Fibroblast of lung (primary cell): ENCODE measurements around the gene SORCS3. TPM values are rescaled to one million over a fixed set of nuclear protein-coding genes. Genes with fewer than 3 reads are reported as not detected.

Source experiments
- DNase-seq, 2 donors: peaks; one replicate each; pipeline versions ENCODE4 v3.0.0 to v3.0.0-alpha.2; 2010; ENCODE audit warnings: low read depth in 2 of 2
- H2AFZ ChIP-seq: 2 replicates; pipeline ENCODE4 v1.5.1; 2012; ENCODE audit warnings: low read length, control low read depth, inconsistent platforms
- H3K27ac ChIP-seq: 2 replicates; pipeline ENCODE4 v1.5.1; 2011; ENCODE audit warnings: low read length, control low read depth; ENCODE audit not compliant: insufficient read depth
- H3K27me3 ChIP-seq: 2 replicates; pipeline ENCODE4 v1.5.1; 2011; ENCODE audit warnings: mild to moderate bottlenecking, low read length; ENCODE audit not compliant: control insufficient read depth, insufficient read depth
- H3K36me3 ChIP-seq: 2 replicates; pipeline ENCODE4 v1.5.1; 2011; ENCODE audit warnings: low read length; ENCODE audit not compliant: control insufficient read depth, insufficient read depth
- H3K4me1 ChIP-seq: 2 replicates; pipeline ENCODE4 v1.5.1; 2011; ENCODE audit warnings: low read length; ENCODE audit not compliant: control insufficient read depth, insufficient read depth; ENCODE audit errors: extremely low read depth
- H3K4me2 ChIP-seq: 2 replicates; pipeline ENCODE4 v1.5.1; 2011; ENCODE audit warnings: low read length, control low read depth; ENCODE audit not compliant: insufficient read depth; ENCODE audit errors: extremely low read depth
- H3K4me3 ChIP-seq, 4 experiments: fragments of 200-600 bp in 1 of 4; sonication (generic) in 1 of 4; replicated peaks in 1 of 4; 2 replicates each; pipeline ENCODE4 v1.5.1; 2011 to 2016; ENCODE audit warnings: low read length in 4 of 4, low read depth in 3 of 4, mild to moderate bottlenecking in 3 of 4, control low read depth in 2 of 4, inconsistent platforms in 1 of 4, mixed read lengths in 1 of 4; ENCODE audit not compliant: insufficient read depth in 1 of 4; ENCODE audit errors: control extremely low read depth in 1 of 4
- H3K79me2 ChIP-seq: 2 replicates; pipeline ENCODE4 v1.5.1; 2012; ENCODE audit warnings: mild to moderate bottlenecking, low read length, inconsistent platforms; ENCODE audit not compliant: control insufficient read depth, insufficient read depth
- H3K9ac ChIP-seq: 2 replicates; pipeline ENCODE4 v1.5.1; 2011; ENCODE audit warnings: mild to moderate bottlenecking, low read length, control low read depth; ENCODE audit not compliant: insufficient read depth
- H3K9me3 ChIP-seq: 2 replicates; pipeline ENCODE4 v1.5.1; 2012; ENCODE audit warnings: low read depth, low read length; ENCODE audit not compliant: control insufficient read depth, insufficient read depth
- H4K20me1 ChIP-seq: 2 replicates; pipeline ENCODE4 v1.5.1; 2011; ENCODE audit warnings: low read length; ENCODE audit not compliant: control insufficient read depth, insufficient read depth; ENCODE audit errors: extremely low read depth
- EZH2 ChIP-seq: IDR thresholded peaks from 2 replicates; pipeline ENCODE4 v1.5.1; 2012; ENCODE audit warnings: low read length, control low read depth, mild to moderate bottlenecking; ENCODE audit errors: missing control alignments
- polyA minus RNA-seq: library from RNA; depleted of rRNA, polyadenylated mRNA; stranded (reverse); fragments of >200 nt; gene quantifications from 2 replicates; pipeline ENCODE4 v1.2.3, GENCODE V29; 2011; ENCODE audit warnings: low replicate concordance
- polyA plus RNA-seq, 2 donors: library from polyadenylated mRNA; depleted of rRNA in 1 of 2; stranded (reverse) in 1 of 2; unstranded in 1 of 2; fragments of >200 nt; gene quantifications; 2 replicates each; pipeline ENCODE4 v1.2.1, GENCODE V29; 2011 to 2012; ENCODE audit warnings: missing spikeins in 1 of 2
- total RNA-seq: library from RNA; depleted of rRNA; stranded (reverse); fragments of >200 nt; gene quantifications from 2 replicates; pipeline ENCODE4 v1.2.1, GENCODE V29; 2014
- TF ChIP-seq, protein P1 (sequence below), 2 donors: IDR thresholded peaks in 1 of 2; conservative IDR thresholded peaks in 1 of 2; 1 replicate in 1 of 2; 2 replicates in 1 of 2; pipeline ENCODE4 v1.5.1; 2011 to 2012; ENCODE audit warnings: low read length in 2 of 2, control low read depth in 1 of 2, inconsistent platforms in 1 of 2, low read depth in 1 of 2, mild to moderate bottlenecking in 1 of 2

The SORCS3 gene
- total RNA-seq (not detected in 2 replicates), polyA plus RNA-seq (0.06 TPM in 1 of 2 replicates, not detected in the other), polyA minus RNA-seq (not detected in 2 replicates)
- polyA plus RNA-seq (2012) = 0.06 TPM in 1 of 2 replicates, not detected in the other

DNA sequence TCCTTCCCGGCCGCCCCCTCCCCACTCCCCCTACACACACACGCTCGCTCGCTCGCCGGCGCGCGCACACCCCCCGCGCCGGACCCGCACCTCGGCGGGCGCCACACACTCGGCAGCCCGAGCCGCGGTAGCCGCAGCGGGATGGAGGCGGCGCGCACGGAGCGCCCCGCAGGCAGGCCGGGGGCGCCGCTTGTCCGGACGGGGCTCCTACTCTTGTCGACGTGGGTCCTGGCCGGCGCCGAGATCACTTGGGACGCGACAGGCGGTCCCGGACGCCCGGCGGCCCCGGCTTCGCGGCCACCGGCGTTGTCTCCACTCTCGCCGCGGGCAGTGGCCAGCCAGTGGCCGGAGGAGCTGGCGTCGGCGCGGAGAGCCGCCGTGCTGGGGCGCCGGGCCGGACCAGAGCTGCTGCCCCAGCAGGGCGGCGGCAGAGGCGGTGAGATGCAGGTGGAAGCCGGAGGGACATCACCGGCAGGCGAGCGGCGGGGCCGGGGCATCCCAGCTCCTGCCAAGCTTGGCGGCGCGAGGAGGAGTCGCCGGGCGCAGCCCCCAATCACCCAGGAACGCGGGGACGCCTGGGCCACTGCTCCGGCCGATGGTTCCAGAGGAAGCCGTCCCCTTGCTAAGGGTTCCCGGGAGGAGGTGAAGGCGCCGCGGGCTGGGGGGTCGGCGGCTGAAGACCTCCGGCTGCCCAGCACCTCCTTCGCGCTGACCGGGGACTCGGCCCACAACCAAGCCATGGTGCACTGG lies at the start of gene SORCS3:
Gene SORCS3 (plus strand): TSS at position 104 of the 750 bp plus-strand sequence.
- peak in 1 of 2 donors; percentile 7 for DNase-seq
- no peak within 1 kb of the TSS for H2AFZ ChIP-seq

GRCh38 chr10:104591441-104591840 lies 49.6 kb upstream of the SORCS3 start:
- Histone ChIP-seq H3K4me1 (no peaks in the 10 kb centered on the region), H2AFZ (no peak overlapping the region), H3K27me3 (no peaks in the 10 kb centered on the region), H4K20me1 (no peaks in the 10 kb centered on the region), H3K9me3 (no peaks in the 10 kb centered on the region), H3K9ac (no peak overlapping the region), H3K4me2 (no peak overlapping the region), H3K27ac (no peak overlapping the region), H3K36me3 (no peaks in the 10 kb centered on the region), H3K79me2 (no peaks in the 10 kb centered on the region), H3K4me3 (no peak overlapping the region)
- TF ChIP-seq, protein P1, sequence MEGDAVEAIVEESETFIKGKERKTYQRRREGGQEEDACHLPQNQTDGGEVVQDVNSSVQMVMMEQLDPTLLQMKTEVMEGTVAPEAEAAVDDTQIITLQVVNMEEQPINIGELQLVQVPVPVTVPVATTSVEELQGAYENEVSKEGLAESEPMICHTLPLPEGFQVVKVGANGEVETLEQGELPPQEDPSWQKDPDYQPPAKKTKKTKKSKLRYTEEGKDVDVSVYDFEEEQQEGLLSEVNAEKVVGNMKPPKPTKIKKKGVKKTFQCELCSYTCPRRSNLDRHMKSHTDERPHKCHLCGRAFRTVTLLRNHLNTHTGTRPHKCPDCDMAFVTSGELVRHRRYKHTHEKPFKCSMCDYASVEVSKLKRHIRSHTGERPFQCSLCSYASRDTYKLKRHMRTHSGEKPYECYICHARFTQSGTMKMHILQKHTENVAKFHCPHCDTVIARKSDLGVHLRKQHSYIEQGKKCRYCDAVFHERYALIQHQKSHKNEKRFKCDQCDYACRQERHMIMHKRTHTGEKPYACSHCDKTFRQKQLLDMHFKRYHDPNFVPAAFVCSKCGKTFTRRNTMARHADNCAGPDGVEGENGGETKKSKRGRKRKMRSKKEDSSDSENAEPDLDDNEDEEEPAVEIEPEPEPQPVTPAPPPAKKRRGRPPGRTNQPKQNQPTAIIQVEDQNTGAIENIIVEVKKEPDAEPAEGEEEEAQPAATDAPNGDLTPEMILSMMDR (conservative IDR thresholded peaks at IDR 0.05 in 1 of 2, IDR thresholded peaks at IDR 0.05 in 1 of 2; ENCODE audit: low read depth in 1 of 2, low read length in 2 of 2) = no peak
- no peak for TF ChIP-seq EZH2
- no peak for DNase-seq

More for the DNA sequence above, at the start of gene SORCS3:
- Histone ChIP-seq H3K4me1 (no peaks in the 10 kb centered on the region), H3K36me3 (no peaks in the 10 kb centered on the region), H3K4me3 (no peak within 1 kb of the TSS), H3K27me3 (peaks cover 28% of the 10 kb centered on the region), H3K27ac (no peak within 1 kb of the TSS), H3K79me2 (no peaks in the 10 kb centered on the region), H3K9me3 (no peaks in the 10 kb centered on the region), H4K20me1 (no peaks in the 10 kb centered on the region), H3K4me2 (no peak within 1 kb of the TSS), H3K9ac (no peak within 1 kb of the TSS)
- TF ChIP-seq, protein P1 (conservative IDR thresholded peaks at IDR 0.05 in 1 of 2, IDR thresholded peaks at IDR 0.05 in 1 of 2; ENCODE audit: low read depth in 1 of 2, low read length in 2 of 2) = no peak
- TF ChIP-seq EZH2 = peak; percentile 53

DNA sequence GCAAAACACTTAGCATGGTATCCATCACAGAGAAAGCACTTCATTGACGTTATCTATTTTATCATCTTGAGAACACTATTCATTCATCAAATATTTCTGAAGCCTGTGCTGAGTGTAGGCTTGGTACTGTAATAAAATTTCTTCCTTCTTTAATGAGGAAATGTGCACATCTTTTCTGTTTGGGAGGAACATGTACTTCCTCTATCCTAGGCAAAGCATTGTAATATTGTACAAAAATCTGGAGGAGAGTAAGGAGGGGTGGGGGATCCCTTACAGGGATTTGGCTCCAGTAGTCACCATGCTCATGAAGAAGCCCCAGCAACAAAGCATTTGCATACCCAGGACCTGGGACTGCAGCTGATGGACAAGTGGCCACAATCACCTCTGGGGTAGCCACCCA lies 39.9 kb upstream of the SORCS3 start:
- Histone ChIP-seq H3K27me3 (no peaks in the 10 kb centered on the region), H3K9me3 (no peaks in the 10 kb centered on the region), H3K4me1 (no peaks in the 10 kb centered on the region), H3K36me3 (no peaks in the 10 kb centered on the region), H3K27ac (no peak overlapping the region), H2AFZ (no peak overlapping the region), H4K20me1 (no peaks in the 10 kb centered on the region), H3K4me2 (no peak overlapping the region), H3K4me3 (no peak overlapping the region), H3K9ac (no peak overlapping the region), H3K79me2 (no peaks in the 10 kb centered on the region)
- DNase-seq = no peak
- TF ChIP-seq, protein P1 (conservative IDR thresholded peaks at IDR 0.05 in 1 of 2, IDR thresholded peaks at IDR 0.05 in 1 of 2; ENCODE audit: low read depth in 1 of 2, low read length in 2 of 2) = no peak
- TF ChIP-seq EZH2 = no peak
